IMR-90 (cell line): ENCODE data around the gene CLOCK. TPM values are rescaled to one million over a fixed set of nuclear protein-coding genes. Genes with fewer than 3 reads are reported as not detected.
A peak's percentile ranks its signal among the peaks of the same experiment; 100 is the strongest.

Experiments used
- ATAC-seq: fragments of 200-7000 bp; cut with Tn5 transposase; 2 replicates; pipeline ENCODE4 v1.9.1; 2020; ENCODE audit warnings: low read depth, mild to moderate bottlenecking, moderate library complexity
- BruUV-seq: library from RNA; stranded (reverse); fragments of 400-500 nt; replicated peaks from 2 replicates; lab custom pipeline; 2021; lab: Mats Ljungman, UMichigan
- CTCF ChIA-PET: fragments of 300-600 bp; formaldehyde crosslinking; extraction: SDS; loops from one replicate; lab custom pipeline; 2021; ENCODE audit warnings: antibody characterized with exemption; lab: Yijun Ruan, JAX
- POLR2A ChIA-PET: fragments of 300-600 bp; sonication (Branson Sonifier 250); formaldehyde crosslinking; loops from one replicate; lab custom pipeline; 2022; ENCODE audit warnings: antibody characterized with exemption; ENCODE audit not compliant: unreplicated experiment; lab: Charles Lee
- DNase-seq: peaks from one replicate; pipeline ENCODE4 v3.0.0; 2013
- H2AFZ ChIP-seq: replicated peaks from 2 replicates; pipeline ENCODE3; 2013; ENCODE audit warnings: low read length, mild to moderate bottlenecking; ENCODE audit not compliant: poor library complexity
- H2AK5ac ChIP-seq: 2 replicates; pipeline ENCODE4 v1.6.1; 2013; ENCODE audit warnings: low read depth, low read length, inconsistent platforms
- H2AK9ac ChIP-seq: replicated peaks from 2 replicates; pipeline ENCODE3; 2013; ENCODE audit warnings: mild to moderate bottlenecking, low read depth, low read length, moderate library complexity; ENCODE audit not compliant: poor library complexity
- H2BK120ac ChIP-seq: 2 replicates; pipeline ENCODE4 v1.6.1; 2013; ENCODE audit warnings: low read depth, low read length, inconsistent platforms
- H2BK15ac ChIP-seq: 3 replicates; pipeline ENCODE4 v1.6.1; 2013; ENCODE audit warnings: low read depth, low read length, inconsistent platforms
- H2BK20ac ChIP-seq: 2 replicates; pipeline ENCODE4 v1.6.1; 2013; ENCODE audit warnings: low read depth, mild to moderate bottlenecking, inconsistent platforms, low read length, moderate library complexity
- H2BK5ac ChIP-seq: 2 replicates; pipeline ENCODE4 v1.6.1; 2013; ENCODE audit warnings: mild to moderate bottlenecking, low read depth, low read length, inconsistent platforms; ENCODE audit not compliant: poor library complexity, severe bottlenecking
- H3K14ac ChIP-seq: replicated peaks from 2 replicates; pipeline ENCODE4 v1.6.1; 2013; ENCODE audit warnings: low read depth, low read length, inconsistent platforms
- H3K18ac ChIP-seq: 2 replicates; pipeline ENCODE4 v1.6.1; 2013; ENCODE audit warnings: low read depth, low read length, control low read depth
- H3K23ac ChIP-seq: 2 replicates; pipeline ENCODE4 v1.6.1; 2013; ENCODE audit warnings: low read depth, low read length, inconsistent platforms
- H3K27ac ChIP-seq: 2 replicates; pipeline ENCODE4 v1.5.1; 2013; ENCODE audit warnings: mild to moderate bottlenecking, control low read depth, low read length; ENCODE audit not compliant: insufficient read depth
- H3K27me3 ChIP-seq: 2 replicates; pipeline ENCODE4 v1.6.1; 2013; ENCODE audit warnings: low read length; ENCODE audit not compliant: control insufficient read depth, insufficient read depth
- H3K36me3 ChIP-seq: 2 replicates; pipeline ENCODE4 v1.6.1; 2013; ENCODE audit warnings: low read length, mixed read lengths; ENCODE audit not compliant: control insufficient read depth, insufficient read depth
- H3K4ac ChIP-seq: 2 replicates; pipeline ENCODE4 v1.6.1; 2013; ENCODE audit warnings: low read depth, low read length, inconsistent platforms
- H3K4me1 ChIP-seq: 2 replicates; pipeline ENCODE4 v1.6.1; 2013; ENCODE audit warnings: low read length, mixed read lengths; ENCODE audit not compliant: control insufficient read depth, insufficient read depth
- H3K4me2 ChIP-seq: 2 replicates; pipeline ENCODE4 v1.6.1; 2013; ENCODE audit warnings: low read depth, mild to moderate bottlenecking, control low read depth, low read length, moderate library complexity
- H3K4me3 ChIP-seq: 2 replicates; pipeline ENCODE4 v1.5.1; 2013; ENCODE audit warnings: low read depth, mild to moderate bottlenecking, control low read depth, low read length, moderate library complexity; ENCODE audit not compliant: insufficient read depth
- H3K56ac ChIP-seq: 2 replicates; pipeline ENCODE4 v1.6.1; 2013; ENCODE audit warnings: low read length, inconsistent platforms; ENCODE audit not compliant: insufficient read depth; ENCODE audit errors: extremely low read depth
- H3K79me1 ChIP-seq, 2 experiments: 2 replicates each; pipeline ENCODE4 v1.6.1; 2013; ENCODE audit warnings: low read length in 2 of 2, inconsistent platforms in 1 of 2, low read depth in 1 of 2
- H3K9ac ChIP-seq: 2 replicates; pipeline ENCODE4 v1.6.1; 2013; ENCODE audit warnings: low read depth, low read length, control low read depth
- H3K9me1 ChIP-seq: 2 replicates; pipeline ENCODE4 v1.6.1; 2013; ENCODE audit warnings: low read length, inconsistent platforms; ENCODE audit not compliant: insufficient read depth
- H3K9me3 ChIP-seq: 2 replicates; pipeline ENCODE4 v1.6.1; 2013; ENCODE audit warnings: low read length; ENCODE audit not compliant: control insufficient read depth, insufficient read depth
- H4K20me1 ChIP-seq: 2 replicates; pipeline ENCODE4 v1.6.1; 2013; ENCODE audit warnings: low read length, inconsistent platforms; ENCODE audit not compliant: insufficient read depth
- H4K5ac ChIP-seq: 2 replicates; pipeline ENCODE4 v1.6.1; 2013; ENCODE audit warnings: mild to moderate bottlenecking, low read depth, low read length, control low read depth
- H4K8ac ChIP-seq, 2 experiments: 2 replicates each; pipeline ENCODE4 v1.6.1; 2013; ENCODE audit warnings: low read depth in 2 of 2, low read length in 2 of 2, control low read depth in 1 of 2, inconsistent platforms in 1 of 2
- H4K91ac ChIP-seq: 2 replicates; pipeline ENCODE4 v1.6.1; 2013; ENCODE audit warnings: low read depth, low read length, inconsistent platforms; ENCODE audit not compliant: insufficient read depth
- BHLHE40 ChIP-seq: fragments of 150-350 bp; IDR thresholded peaks from 2 replicates; pipeline ENCODE4 v1.6.1; 2016; ENCODE audit warnings: mild to moderate bottlenecking, low read depth, low read length
- CEBPB ChIP-seq: IDR thresholded peaks from 2 replicates; pipeline ENCODE4 v1.6.1; 2012; ENCODE audit warnings: low read depth, low read length, improper control_type of control experiment
- CHD1 ChIP-seq: IDR thresholded peaks from 2 replicates; pipeline ENCODE4 v1.6.1; 2012; ENCODE audit warnings: low read depth, low read length, improper control_type of control experiment
- CTCF ChIP-seq: conservative IDR thresholded peaks from 2 replicates; pipeline ENCODE4 v1.5.1; 2012; ENCODE audit warnings: mild to moderate bottlenecking, low read depth, low read length, improper control_type of control experiment
- ELK1 ChIP-seq: fragments of 150-350 bp; IDR thresholded peaks from 2 replicates; pipeline ENCODE4 v1.6.1; 2016; ENCODE audit warnings: low read depth, mild to moderate bottlenecking, low read length, moderate library complexity, borderline replicate concordance
- FOS ChIP-seq: fragments of 150-350 bp; IDR thresholded peaks from 2 replicates; pipeline ENCODE4 v1.6.1; 2016; ENCODE audit warnings: low read depth, low read length
- MAFK ChIP-seq: IDR thresholded peaks from 2 replicates; pipeline ENCODE4 v1.6.1; 2012; ENCODE audit warnings: low read depth, low read length, improper control_type of control experiment
- MAZ ChIP-seq: IDR thresholded peaks from 2 replicates; pipeline ENCODE4 v1.6.1; 2012; ENCODE audit warnings: low read depth, mild to moderate bottlenecking, low read length, improper control_type of control experiment, moderate library complexity, borderline replicate concordance
- MXI1 ChIP-seq: IDR thresholded peaks from 2 replicates; pipeline ENCODE4 v1.6.1; 2012; ENCODE audit warnings: low read depth, mild to moderate bottlenecking, low read length, moderate library complexity, borderline replicate concordance
- NFE2L2 ChIP-seq: fragments of 150-350 bp; IDR thresholded peaks from 2 replicates; pipeline ENCODE4 v1.6.1; 2016; ENCODE audit warnings: low read depth, mild to moderate bottlenecking, low read length
- POLR2A ChIP-seq: IDR thresholded peaks from 2 replicates; pipeline ENCODE4 v1.6.1; 2012; ENCODE audit warnings: mild to moderate bottlenecking, low read depth, low read length
- RAD21 ChIP-seq: IDR thresholded peaks from 2 replicates; pipeline ENCODE4 v1.6.1; 2012; ENCODE audit warnings: low read length, improper control_type of control experiment
- RCOR1 ChIP-seq: IDR thresholded peaks from 2 replicates; pipeline ENCODE4 v1.6.1; 2012; ENCODE audit warnings: mild to moderate bottlenecking, low read length, improper control_type of control experiment; ENCODE audit not compliant: insufficient replicate concordance
- RFX5 ChIP-seq: IDR thresholded peaks from 2 replicates; pipeline ENCODE4 v1.8.0; 2012; ENCODE audit warnings: low read depth, mild to moderate bottlenecking, low read length, moderate library complexity
- SMC3 ChIP-seq: fragments of 150-350 bp; IDR thresholded peaks from 2 replicates; pipeline ENCODE4 v1.6.1; 2016; ENCODE audit warnings: low read depth, mild to moderate bottlenecking, antibody characterized with exemption, low read length, moderate library complexity
- USF2 ChIP-seq: fragments of 150-350 bp; IDR thresholded peaks from 2 replicates; pipeline ENCODE4 v1.6.1; 2017; ENCODE audit warnings: mild to moderate bottlenecking, antibody characterized with exemption, low read length, low read depth
- WGBS, 2 experiments: methylation state at CpG; one replicate each; pipeline versions ENCODE4 v1.1.5 to v1.1.7; 2013; ENCODE audit warnings: missing lambda C conversion rate in 2 of 2; ENCODE audit not compliant: insufficient read length in 1 of 2; ENCODE audit errors: extremely low coverage in 2 of 2; 5-methylcytosine and 5-hydroxymethylcytosine counted together
- dilution Hi-C: fragments of 300-500 bp; cut with HindIII; formaldehyde crosslinking; loops from one replicate; pipeline ENCODE4 v1.14.3; 2018; ENCODE audit warnings: low sequenced_read_pairs; ENCODE audit not compliant: unreplicated experiment
- in situ Hi-C: fragments of 300-500 bp; cut with MboI; formaldehyde crosslinking; loops from 3 replicates; pipeline ENCODE4 v1.14.3; 2019; ENCODE audit warnings: low sequenced_read_pairs, inconsistent platforms, mixed read lengths
- intact Hi-C: fragments of 100-400 bp; cut with micrococcal nuclease; formaldehyde crosslinking; loops from 2 replicates; pipeline ENCODE4 v1.10.0; 2022
- polyA plus RNA-seq, 3 experiments: library from polyadenylated mRNA; depleted of rRNA; stranded (reverse); fragments of >200 nt; gene quantifications; 2 replicates each; pipeline ENCODE4 v1.2.3, GENCODE V29; 2012; ENCODE audit warnings: low replicate concordance in 1 of 3
- total RNA-seq: library from RNA; depleted of rRNA; stranded (reverse); fragments of >200 nt; gene quantifications from 2 replicates; pipeline ENCODE4 v1.2.3, GENCODE V29; 2012

The CLOCK gene
- total and polyA plus RNA-seq, 2 of the 4 experiments (the other 2 are of a cell fraction) = 7.3 to 53.4 TPM

GRCh38 chr4:55468724-55469123, 78.0 kb downstream of the CLOCK start:
- Histone ChIP-seq H3K27ac (no peak overlapping the region), H4K20me1 (no peaks in the 10 kb centered on the region), H3K4me2 (no peak overlapping the region), H2AK5ac (no peak overlapping the region), H3K4me1 (no peaks in the 10 kb centered on the region), H3K4ac (no peak overlapping the region), H3K9me3 (no peaks in the 10 kb centered on the region), H3K4me3 (no peak overlapping the region), H3K27me3 (no peaks in the 10 kb centered on the region), H2BK15ac (no peak overlapping the region), H3K36me3 (peaks cover 5% of the 10 kb centered on the region), H4K91ac (no peak overlapping the region), H3K9ac (no peak overlapping the region), H2AK9ac (no peak overlapping the region), H2BK120ac (no peak overlapping the region), H3K18ac (no peak overlapping the region), H3K79me1 (peaks cover 0 to 7% of the 10 kb centered on the region in 2 experiments; a peak in 2 of 4 replicates), H3K56ac (no peak overlapping the region), H3K14ac (no peak overlapping the region), H2BK5ac (no peak overlapping the region), H4K8ac (no peak overlapping the region), H3K9me1 (no peaks in the 10 kb centered on the region), H3K23ac (no peak overlapping the region), H2BK20ac (no peak overlapping the region), H4K5ac (no peak overlapping the region), H2AFZ (no peak overlapping the region)
- dilution Hi-C loops (no loop called here), intact Hi-C loops (loop anchor here (5.0 kb wide), 1 partner anchor 44 kb away; no protein-coding TSS in a partner anchor), in situ Hi-C loops (no loop called here)
- no peak for TF ChIP-seq SMC3
- TF ChIP-seq MAFK = no peak
- no peak for TF ChIP-seq POLR2A
- TF ChIP-seq USF2 = no peak
- no peak for TF ChIP-seq MXI1
- TF ChIP-seq RFX5 = no peak
- no peak for TF ChIP-seq CTCF
- TF ChIP-seq CHD1 = no peak
- peak; percentile 79 for TF ChIP-seq FOS
- TF ChIP-seq NFE2L2 = no peak
- no peak for TF ChIP-seq ELK1
- TF ChIP-seq CEBPB = peak; percentile 65; the same call in 1 of the 2 replicates
- peak; percentile 86 for TF ChIP-seq BHLHE40
- TF ChIP-seq MAZ = no peak
- peak; percentile 72 for TF ChIP-seq RCOR1
- TF ChIP-seq RAD21 = no peak
- DNase-seq (peak; percentile 88), ATAC-seq (peak; percentile 67)
- CTCF ChIA-PET = no interaction called here
- POLR2A ChIA-PET = no interaction called here
- BruUV-seq = no TSS peak
- WGBS, 2 experiments = no CpG with 5 or more reads among the region's 2 CpGs
